GM21786 (cell line): Measurements from ENCODE around the gene MARCHF6.
"Not testable (repeated sequence)": the region's sequence is repeated elsewhere in the genome, so short reads cannot be mapped to it uniquely, and the experiment has no call there.

Source experiments
- ATAC-seq: cut with Tn5 transposase; IDR thresholded peaks from one replicate; pipeline ENCODE4 v1.9.1; 2021; ENCODE audit not compliant: unreplicated experiment

The MARCHF6 gene

GRCh38 chr5:10374046-10375022 is 20.8 kb downstream of the MARCHF6 start:
- ATAC-seq = no peak

DNA sequence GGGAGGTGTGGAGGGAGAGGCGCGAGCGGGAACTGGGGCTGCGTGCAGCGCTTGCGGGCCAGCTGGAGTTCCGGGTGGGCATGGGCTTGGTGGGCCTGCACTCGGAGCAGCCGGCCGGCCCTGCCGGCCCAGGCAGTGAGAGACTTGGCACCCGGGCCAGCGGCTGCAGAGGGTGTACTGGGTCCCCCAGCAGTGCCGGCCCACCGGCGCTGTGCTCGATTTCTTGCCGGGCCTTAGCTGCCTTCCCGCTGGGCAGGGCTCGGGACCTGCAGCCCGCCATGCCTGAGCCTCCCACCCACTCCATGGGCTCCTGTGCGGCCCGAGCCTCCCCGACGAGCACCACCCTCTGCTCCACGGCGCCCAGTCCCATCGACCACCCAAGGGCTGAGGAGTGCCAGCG is 21.7 kb downstream of the MARCHF6 start:
- ATAC-seq = not testable (repeated sequence)

DNA sequence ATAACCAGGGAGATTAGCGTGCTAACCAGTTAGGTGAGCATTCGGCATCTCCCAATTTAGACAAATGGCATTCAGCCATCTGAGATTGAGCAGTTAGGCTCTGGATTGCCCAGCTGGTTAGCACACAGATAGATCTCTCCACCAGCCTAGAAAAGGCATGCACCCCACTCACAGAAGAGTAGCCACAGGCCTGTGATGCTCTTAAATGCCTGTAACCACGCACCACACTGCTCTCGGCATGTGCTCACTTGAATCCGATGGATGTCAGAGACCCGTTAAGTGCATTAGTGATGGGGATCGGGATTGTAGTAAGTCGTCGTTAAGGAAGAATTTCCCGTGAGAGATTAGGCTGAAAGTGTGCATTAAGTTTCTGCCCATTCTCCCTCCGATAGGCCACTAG is 23.0 kb downstream of the MARCHF6 start:
- ATAC-seq = no peak

GRCh38 chr5:10377081-10377480 is 23.6 kb downstream of the MARCHF6 start:
- ATAC-seq = no peak

DNA sequence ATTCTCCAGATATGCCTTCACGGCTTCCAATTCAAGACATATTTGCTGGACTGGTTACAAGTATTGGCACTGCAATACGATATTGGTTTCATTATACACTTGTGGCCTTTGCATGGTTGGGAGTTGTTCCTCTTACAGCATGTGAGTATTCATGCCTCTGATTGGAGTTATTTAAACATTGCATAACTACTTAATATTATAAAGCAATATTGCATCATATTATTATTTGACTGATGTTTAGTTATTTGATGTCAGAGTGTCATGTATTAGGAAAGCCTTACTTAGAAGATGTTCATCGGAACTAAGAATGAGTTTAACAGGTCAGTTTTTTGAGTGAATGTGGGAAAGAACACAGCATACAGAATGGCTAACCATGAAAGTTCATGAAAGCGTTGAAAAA is 28.3 kb downstream of the MARCHF6 start:
- ATAC-seq = no peak

DNA sequence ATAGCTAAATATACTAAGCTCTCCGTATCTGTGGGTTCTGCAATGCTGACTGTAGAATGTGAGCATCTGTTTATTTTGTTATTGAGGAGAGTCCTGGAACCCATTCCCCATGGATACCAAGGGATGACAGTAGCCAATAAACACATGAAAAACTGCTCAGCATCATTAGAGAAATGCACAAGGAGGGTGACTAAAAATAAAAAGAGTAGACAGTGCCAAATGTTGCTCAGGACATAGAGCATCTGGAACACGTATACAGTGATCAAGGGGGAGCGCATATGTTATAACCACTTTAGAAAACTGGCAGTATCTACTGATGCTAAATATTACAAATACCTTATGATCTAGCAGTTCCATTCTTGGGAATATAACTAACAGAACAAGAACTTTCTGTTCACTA is 31.0 kb downstream of the MARCHF6 start:
- no peak for ATAC-seq

- no peak for ATAC-seq
Measured at GRCh38 chr5:10387690-10388089, 34.2 kb downstream of the MARCHF6 start.

- no peak for ATAC-seq
Measured at GRCh38 chr5:10391130-10391529, 37.6 kb downstream of the MARCHF6 start.

DNA sequence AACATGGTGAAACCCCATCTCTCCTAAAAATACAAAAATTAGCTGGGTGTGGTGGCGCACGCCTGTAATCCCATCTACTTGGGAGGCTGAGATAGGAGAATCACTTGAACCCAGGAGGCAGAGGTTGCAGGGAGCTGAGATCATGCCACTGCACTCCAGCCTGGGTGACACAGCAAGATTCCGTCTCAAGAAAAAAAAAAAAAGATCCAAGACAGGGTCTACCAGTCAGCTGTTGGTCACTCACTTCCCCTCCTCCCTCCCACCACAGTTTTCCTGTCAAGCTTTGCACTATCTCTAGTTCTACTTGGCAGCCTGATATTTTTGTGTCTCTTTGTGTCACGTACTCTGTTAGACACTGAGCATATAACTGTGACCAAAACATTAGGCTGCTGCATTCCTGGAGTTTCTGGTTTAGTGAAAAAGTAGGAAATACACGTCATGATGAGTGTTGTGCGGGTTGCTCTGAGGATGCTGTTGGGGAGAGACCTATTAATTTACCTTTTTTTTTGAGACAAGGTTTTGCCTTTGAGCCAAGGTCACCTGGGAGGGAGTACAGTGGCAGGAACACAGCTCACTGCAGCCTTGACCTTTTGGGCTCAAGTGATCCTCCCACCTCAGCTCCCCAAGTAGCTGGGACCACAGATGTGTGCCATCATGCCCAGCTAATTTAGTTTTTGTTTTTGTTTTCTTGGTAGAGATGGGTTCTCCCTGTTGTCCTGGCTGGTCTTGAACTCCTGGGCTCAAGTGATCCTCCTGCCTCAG is 39.3 kb downstream of the MARCHF6 start:
- not testable (repeated sequence) for ATAC-seq

DNA sequence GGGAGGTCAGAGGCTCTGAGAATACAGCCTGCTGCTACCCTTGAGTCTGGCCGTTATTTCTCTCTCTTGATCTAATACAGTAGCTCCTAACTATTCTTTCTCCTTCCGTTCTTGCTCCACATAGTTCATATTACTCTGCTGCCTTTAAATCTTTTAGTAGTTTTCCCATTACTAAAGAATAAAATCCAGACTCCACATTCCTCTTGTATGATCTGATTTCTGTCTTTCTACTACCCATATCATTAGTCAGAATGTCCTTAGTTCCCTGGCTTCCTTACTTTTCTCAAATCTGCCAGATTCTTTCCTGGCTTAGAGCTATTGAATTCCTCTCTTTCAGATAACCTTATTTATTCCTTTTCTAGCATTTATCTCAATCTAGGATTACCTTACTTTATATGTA is 40.0 kb downstream of the MARCHF6 start:
- ATAC-seq = no peak

DNA sequence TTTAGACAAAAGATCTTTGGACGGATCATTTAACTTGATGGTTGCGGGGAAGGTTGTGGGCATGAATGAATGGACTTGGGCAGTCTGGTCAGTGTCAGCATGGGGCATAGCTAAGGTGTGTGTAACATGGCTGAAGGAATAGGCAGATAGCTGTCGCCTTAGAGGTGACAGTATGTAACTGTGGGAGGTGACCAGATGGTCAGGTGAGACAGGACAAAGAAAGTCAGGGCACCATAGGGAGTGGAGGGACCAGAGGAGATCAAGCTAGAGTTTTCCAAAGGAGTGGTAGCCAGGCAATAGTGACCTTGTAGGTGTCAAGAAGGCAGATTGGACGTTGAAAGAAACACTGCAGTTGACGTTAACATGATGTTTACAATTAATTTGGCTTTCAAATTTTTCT is 43.1 kb downstream of the MARCHF6 start:
- no peak for ATAC-seq

DNA sequence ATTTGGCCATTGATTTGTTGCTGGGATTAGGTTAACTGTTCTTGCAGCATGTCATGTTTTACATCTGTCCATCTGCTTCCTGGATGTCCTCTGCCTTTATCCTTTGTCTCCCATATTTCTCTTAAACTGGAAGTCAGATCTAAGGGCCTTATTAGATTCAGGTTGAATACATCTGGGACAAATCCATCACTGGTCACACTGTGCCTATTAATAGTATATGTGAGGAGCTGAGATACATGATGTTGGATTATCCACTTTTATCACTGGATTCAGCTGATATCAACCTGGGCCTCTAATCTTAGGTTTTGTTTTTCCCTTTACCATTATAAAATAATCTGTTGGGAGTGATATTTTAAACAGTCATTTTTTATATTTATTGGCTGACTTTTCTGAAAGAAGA is 46.3 kb downstream of the MARCHF6 start:
- no peak for ATAC-seq

DNA sequence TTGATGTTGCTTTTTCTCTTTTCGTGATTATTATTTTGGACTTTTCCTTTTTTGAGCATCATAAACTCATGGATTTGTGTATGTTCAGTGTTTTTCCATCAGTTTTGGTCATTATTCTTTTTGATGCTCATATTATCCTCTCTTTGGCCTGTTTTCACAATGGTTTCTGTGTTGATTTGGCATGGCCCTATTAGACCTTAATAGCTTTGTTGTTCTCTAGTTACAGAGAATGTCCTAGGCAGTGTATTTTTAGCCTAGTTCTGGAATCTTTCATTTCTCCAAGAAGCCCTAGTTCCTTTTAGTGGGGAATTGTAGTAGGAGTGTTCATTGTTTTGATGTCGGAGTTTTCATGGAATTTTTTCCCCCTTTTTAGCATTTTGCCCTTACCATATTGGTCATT is 46.9 kb downstream of the MARCHF6 start:
- ATAC-seq = no peak

GRCh38 chr5:10400831-10401230 is 47.3 kb downstream of the MARCHF6 start:
- ATAC-seq = no peak

DNA sequence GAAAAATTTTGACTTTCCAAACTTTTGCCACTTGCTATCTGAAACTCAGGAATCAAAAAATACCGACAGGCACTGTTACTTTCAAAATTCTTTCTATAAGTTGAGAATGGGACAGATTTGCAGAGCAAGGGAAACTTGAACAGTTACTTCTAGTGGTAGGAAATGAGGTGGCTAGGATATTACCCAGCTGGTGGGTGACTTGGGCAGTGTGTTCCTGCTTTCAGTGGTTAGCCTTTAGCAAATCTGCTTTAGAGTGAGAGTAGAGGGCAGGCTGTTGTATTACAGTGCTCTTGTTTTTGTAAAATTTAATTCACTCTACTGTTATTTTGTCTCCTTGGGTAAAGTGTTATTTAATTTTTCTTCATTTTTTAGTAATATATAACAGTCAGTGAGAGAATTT is 48.0 kb downstream of the MARCHF6 start:
- ATAC-seq = peak; percentile 85
